SKM-1 (cell line): Measurements from ENCODE around the gene PPP4R1.

Source experiments
- DNase-seq: peaks from one replicate; lab custom pipeline; 2025; ENCODE audit not compliant: unreplicated experiment; lab: John Stamatoyannopoulos, UW

PPP4R1 gene

DNA sequence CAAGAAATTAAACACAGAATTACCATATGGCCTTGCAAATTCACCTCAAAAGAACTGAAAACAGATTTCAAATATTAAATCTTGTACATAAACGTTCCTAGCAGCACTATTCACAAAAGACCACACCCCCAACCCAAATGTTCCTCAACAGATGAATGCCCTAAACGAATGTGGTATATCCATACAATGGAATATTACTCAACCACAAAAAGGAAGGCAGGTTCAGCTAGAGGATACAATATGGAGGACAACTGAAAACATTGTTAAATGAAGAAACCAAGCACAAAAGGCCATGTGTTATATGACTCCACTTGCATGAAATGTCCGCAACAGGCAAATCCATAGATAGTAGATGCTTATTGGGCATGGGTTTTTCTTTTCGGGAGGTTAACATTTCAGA, 61.7 kb downstream of the PPP4R1 start:
- DNase-seq = no peak

- no peak for DNase-seq
Measured at GRCh38 chr18:9552191-9552590, 62.2 kb downstream of the PPP4R1 start.

- no peak for DNase-seq
Measured at GRCh38 chr18:9550429-9550828, 63.9 kb downstream of the PPP4R1 start.

DNA sequence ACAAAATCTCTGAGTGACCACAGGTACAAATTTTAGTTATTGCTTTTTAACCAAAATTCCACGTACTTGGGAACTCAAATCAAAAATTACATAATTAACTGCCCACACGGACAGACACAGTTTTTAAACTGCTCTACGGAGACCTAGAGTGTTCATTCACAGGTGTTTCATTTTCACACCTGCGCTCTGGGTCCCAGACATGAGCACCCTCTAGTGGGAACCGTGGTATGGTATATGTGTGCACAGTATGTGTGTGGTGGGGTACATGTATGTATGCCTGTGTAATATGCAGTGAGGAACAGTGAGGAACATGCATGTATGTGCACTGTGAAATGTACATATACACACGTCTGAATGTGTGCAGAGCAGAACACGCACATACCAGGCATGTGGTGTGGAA, 65.0 kb downstream of the PPP4R1 start:
- no peak for DNase-seq

GRCh38 chr18:9547782-9548181, 66.6 kb downstream of the PPP4R1 start:
- DNase-seq = no peak

DNA sequence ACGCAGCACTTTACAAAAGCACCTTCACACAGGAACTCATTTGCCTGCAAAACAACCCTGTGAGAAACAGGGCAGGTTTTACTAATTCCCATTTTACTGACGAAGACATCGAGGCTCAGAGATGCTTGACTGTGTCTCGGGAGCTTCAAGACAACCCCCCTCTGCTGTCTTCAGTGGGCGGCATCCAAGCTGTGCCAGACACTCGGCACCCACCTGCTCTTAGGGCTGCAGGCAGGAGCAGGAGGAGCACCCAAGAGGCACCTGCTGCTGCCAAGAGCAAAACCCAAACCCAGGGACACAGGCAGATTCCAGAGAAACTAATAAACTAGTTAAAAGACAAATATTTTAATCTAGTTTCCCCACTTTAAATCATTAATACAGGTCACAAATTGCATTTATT, 67.9 kb downstream of the PPP4R1 start:
- DNase-seq = no peak

DNA sequence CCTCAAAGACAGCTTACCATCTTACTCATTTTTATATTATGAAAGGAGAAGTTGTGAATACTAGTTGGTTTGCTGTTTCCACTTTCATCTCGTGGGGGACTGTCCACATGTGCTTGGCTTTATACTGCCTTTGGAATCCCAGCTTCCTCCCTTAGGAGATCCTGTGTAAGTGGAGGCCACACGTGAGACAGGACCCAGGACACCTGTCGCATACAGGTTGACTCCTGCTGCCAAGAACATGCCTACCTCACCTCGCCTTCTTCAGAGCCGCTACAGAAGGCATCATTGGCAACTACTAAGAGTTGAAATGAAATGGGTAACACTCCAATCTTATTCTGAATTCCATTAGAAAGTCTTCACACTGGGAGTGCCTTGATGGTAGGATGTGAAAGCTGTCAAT, 69.3 kb downstream of the PPP4R1 start:
- DNase-seq = no peak

GRCh38 chr18:9542924-9543323, 71.4 kb downstream of the PPP4R1 start:
- DNase-seq = no peak

DNA sequence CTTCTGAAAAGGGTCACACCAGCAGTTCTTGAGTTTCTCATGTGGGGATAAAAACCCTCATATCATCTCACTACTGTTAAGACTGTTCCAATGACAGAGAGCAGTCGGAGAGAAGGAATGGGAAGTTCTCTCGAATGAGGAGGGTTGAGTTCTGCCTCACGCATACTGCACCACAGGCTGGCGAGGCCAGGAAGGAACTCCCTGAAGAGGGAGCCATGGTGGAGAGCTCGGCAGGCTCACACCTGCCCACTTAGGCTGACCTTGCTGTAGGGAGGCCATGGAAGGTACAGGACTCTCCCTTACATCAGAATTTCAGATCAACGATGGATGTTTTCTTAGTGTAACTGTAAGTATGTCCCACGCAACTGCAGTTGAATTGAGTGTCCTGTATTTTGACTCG, 74.4 kb downstream of the PPP4R1 start:
- DNase-seq = no peak

- DNase-seq = no peak
Measured at GRCh38 chr18:9539283-9539682, 75.1 kb downstream of the PPP4R1 start.

- DNase-seq = no peak
Measured at GRCh38 chr18:9537677-9538076, 76.7 kb downstream of the PPP4R1 start.

GRCh38 chr18:9536354-9537152, 77.8 kb downstream of the PPP4R1 start:
- no peak for DNase-seq

DNA sequence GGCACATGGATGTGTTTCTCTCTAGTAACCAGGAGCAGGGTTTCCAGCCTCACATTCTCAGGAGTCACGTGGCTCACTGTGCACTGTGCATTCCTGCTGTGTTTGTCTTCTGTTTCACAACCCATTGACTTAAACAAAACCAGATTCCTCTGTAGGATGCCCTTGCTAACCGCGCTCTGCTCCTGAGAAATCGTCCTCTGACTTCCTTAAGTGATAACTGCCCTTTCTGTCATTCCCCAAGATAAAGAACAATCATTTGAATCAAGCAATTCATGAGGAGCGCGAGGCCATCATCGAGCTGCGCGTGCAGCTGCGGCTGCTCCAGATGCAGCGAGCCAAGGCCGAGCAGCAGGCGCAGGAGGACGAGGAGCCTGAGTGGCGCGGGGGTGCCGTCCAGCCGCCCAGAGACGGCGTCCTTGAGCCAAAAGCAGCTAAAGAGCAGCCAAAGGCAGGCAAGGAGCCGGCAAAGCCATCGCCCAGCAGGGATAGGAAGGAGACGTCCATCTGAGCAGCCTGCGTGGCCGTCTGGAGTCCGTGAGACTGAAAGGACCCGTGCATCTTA, 78.8 kb downstream of the PPP4R1 start:
- DNase-seq = no peak

DNA sequence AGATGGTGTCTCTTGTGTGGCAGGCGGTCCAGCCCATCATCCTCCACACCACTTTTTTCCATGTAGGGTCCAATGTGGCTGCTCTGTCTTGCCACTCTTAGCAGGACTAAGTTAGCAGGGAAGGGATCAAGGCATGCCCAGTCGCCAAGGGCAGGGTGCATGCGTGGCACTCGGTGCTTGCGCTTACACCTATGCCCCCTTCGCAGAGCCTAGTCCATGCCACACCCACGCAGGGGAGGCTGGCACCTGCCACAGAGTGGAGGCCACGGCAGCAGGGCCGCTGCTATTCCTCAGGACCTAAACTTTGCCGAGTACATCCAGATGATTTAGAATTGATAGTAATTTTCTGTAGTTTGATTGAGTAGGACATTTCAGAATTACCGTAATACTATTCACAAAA, 79.5 kb downstream of the PPP4R1 start:
- DNase-seq = no peak

GRCh38 chr18:9531791-9532410, 82.5 kb downstream of the PPP4R1 start:
- DNase-seq = no peak

DNA sequence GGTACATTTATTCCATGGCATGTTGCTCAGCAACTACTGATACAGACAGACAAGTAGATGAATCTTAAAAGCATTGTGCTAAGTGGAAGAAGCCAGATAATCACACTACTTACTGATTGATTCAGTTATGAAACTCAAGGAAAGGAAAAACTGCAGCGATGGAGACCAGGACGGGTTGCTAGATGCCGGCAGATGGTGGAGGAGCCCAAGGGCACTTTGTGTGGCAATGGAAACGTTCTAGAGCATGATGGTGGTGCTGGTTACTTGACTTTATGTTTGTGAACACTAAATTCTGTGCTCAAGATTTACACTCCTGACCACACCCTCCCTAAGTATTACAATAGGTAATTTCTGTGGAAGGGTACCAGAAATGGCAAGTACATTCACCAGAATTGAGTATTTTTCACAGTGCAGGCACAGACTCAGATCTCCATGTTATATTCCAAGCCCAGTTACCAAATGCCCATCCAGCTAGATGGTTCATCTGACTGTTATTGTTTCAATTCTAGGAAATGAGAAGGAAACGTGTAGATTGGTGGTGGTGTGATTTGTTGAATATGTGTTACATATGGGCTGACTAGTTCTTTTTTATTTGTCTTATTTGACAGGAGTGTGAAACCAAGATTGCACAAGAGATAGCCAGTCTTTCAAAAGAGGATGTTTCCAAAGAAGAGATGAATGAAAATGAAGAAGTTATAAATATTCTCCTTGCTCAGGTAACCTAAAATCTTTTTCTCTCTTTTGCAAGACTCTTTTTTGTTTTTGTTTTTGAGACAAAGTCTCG, 83.9 kb downstream of the PPP4R1 start:
- DNase-seq = peak; percentile 59

- DNase-seq = no peak
Measured at GRCh38 chr18:9526458-9526857, 87.9 kb downstream of the PPP4R1 start.

GRCh38 chr18:9522952-9523351, 91.4 kb downstream of the PPP4R1 start:
- DNase-seq = no peak

DNA sequence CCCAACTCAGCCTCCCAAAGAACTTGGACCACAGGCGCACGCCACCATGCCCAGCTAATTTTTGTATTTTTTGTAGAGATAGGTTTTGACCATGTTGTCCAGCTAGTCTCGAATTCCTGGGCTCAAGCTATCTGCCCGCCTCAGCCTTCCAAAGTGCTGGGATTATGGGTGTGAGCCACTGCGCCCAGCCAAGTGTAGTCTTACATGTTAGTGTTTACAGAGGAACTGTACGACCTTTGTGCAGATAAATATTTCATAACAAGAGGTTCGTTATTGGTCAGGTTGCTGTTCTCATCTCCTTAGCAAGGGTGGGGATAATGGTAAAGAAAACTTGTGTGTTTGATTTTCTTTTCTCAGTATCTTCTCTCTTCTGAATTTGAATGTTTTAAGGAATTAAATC, 92.6 kb downstream of the PPP4R1 start:
- DNase-seq = no peak

DNA sequence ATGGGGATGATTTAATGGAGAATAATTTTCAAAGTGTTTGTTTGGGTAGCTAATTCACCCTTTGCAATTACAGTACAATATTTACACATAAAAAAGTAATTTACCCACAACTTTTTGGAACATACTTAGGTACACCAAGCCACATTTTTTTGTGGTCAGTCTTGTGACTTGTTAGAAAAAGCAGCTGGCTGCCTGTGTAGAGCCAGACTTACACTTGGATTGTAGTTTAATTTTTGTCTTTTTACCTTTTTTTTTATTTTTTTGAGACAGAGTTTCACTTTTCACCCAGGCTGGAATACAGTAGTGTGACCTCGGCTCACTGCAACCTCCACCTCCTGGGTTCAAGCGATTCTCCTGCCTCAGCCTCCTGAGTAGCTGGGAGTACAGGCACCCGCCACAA, 93.7 kb downstream of the PPP4R1 start:
- no peak for DNase-seq

GRCh38 chr18:9519399-9519798, 95.0 kb downstream of the PPP4R1 start:
- DNase-seq = no peak

GRCh38 chr18:9517869-9518268, 96.5 kb downstream of the PPP4R1 start:
- no peak for DNase-seq
